ENCODE results near the gene CCDC170. TPM values are rescaled to one million over a fixed set of nuclear protein-coding genes. Genes with fewer than 3 reads are reported as not detected.
A peak's percentile ranks its signal among the peaks of the same experiment; 100 is the strongest.

The CCDC170 gene
- total and polyA plus RNA-seq, 9 of the 15 experiments (the other 6 are each of a cell fraction or from before 2014, with no cell fraction given): 0.01 to 0.18 (median 0.05) TPM; not detected in 6

DNA sequence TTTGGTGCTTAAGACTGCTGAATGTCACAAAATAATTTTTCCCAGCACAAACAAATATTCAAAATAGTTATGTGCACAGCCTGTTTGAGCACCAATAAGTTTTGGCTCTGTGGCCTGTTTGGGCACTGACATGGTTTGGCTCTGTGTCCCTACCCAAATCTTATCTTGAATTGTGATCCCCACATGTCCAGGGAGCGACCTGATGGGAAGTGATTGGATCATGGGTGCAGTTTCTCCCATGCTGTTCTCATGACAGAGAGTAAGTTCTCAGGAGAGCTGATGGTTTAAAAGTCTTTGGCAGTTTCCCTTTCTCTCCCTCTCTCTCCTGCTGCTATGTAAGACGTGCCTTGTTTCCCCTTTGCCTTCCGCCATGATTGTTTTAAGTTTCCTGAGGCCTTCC, 167.7 kb downstream of the CCDC170 start (continued):
- TF ChIP-seq CBX8 (IDR thresholded peaks at IDR 0.05; ENCODE audit: borderline replicate concordance, extremely low read depth, low read depth, low read length, poor library complexity, severe bottlenecking): no peak
- no peak for TF ChIP-seq TAF1 (IDR thresholded peaks at IDR 0.05; ENCODE audit: control insufficient read depth, extremely low read depth, insufficient read depth, low read length, severe bottlenecking)
- no peak for TF ChIP-seq RBM34 (IDR thresholded peaks at IDR 0.05; ENCODE audit: borderline replicate concordance, insufficient read depth, low read length)
- no peak for TF ChIP-seq RUNX1 (IDR thresholded peaks at IDR 0.05; ENCODE audit: low read depth)

DNA sequence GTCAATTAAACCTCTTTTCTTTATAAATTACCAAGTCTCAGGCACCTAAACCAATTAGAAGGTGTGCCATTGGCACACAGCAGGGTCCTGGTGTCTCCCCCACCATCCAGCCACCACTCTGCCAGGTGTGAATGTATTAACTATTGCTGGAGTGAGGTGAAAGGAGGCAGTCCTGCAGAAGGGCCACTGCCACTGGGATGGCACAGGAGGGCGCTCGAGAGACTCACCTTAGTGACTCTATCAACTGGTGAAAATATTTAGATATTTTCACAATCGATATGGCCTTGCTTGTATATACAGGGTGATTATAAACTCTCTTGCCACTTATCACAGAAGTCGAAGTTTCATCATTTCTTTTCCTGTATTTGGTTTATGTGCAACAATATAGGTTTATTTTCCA, 168.1 kb downstream of the CCDC170 start:
- in situ Hi-C loops (cut with MboI): no loop called here
- Histone ChIP-seq H3K9ac (ENCODE audit: insufficient read depth in 1 of 2, low read depth in 2 of 2, low read length in 2 of 2) (no peak overlapping the region), H3K27me3 (ENCODE audit: control insufficient read depth in 2 of 2, insufficient read depth in 2 of 2, low read length in 2 of 2) (no peaks in the 10 kb centered on the region), H3K4me3 (no peak overlapping the region), H3K4me1 (replicated peaks in 1 of 2; ENCODE audit: control insufficient read depth in 2 of 2, insufficient read depth in 2 of 2, low read length in 2 of 2) (no peaks in the 10 kb centered on the region), H4K20me1 (replicated peaks; ENCODE audit: control insufficient read depth, insufficient read depth, low read length) (no peaks in the 10 kb centered on the region), H3K9me1 (ENCODE audit: control insufficient read depth, insufficient read depth, low read length) (no peaks in the 10 kb centered on the region), H3K79me2 (ENCODE audit: control insufficient read depth, insufficient read depth, low read length) (no peaks in the 10 kb centered on the region), H2AFZ (ENCODE audit: low read depth, low read length) (no peak overlapping the region), H3K9me3 (replicated peaks; ENCODE audit: control insufficient read depth, insufficient read depth, low read depth, low read length) (no peaks in the 10 kb centered on the region), H3K36me3 (ENCODE audit: control insufficient read depth, insufficient read depth, low read length) (no peaks in the 10 kb centered on the region), H3K4me2 (ENCODE audit: insufficient read depth, low read length) (no peak overlapping the region), H3K27ac (ENCODE audit: extremely low read depth, low read depth, low read length) (no peak overlapping the region)
- ChIA-PET POLR2A (no interaction called here), CTCF (ENCODE audit: low intra/inter-chr PET ratio) (interaction anchor here (0.6 kb wide), 1 partner anchor 541 kb away, joined by 4 read pairs; no protein-coding TSS in a partner anchor)
- BruUV-seq (replicated peaks): no TSS peak
- DNase-seq (ENCODE audit: extremely low read depth in 1 of 4, low spot score in 3 of 4) (peak in 2 of 4 experiments; percentile 29 to 32), FAIRE-seq (peak; percentile 48), ATAC-seq (peak; percentile 91)
- 0% methylated on average over 4 of the region's 4 CpGs for WGBS (ENCODE audit: insufficient coverage, low coverage, missing lambda C conversion rate)
- intact Hi-C loops (cut with micrococcal nuclease): loop anchor here (5.0 kb wide), 1 partner anchor 605 kb away; no protein-coding TSS in a partner anchor
- TF ChIP-seq KDM1A (IDR thresholded peaks at IDR 0.05): no peak
- TF ChIP-seq ZNF707 (CRISPR knock-in tag; conservative IDR thresholded peaks at IDR 0.05): no peak
- TF ChIP-seq, protein P1, sequence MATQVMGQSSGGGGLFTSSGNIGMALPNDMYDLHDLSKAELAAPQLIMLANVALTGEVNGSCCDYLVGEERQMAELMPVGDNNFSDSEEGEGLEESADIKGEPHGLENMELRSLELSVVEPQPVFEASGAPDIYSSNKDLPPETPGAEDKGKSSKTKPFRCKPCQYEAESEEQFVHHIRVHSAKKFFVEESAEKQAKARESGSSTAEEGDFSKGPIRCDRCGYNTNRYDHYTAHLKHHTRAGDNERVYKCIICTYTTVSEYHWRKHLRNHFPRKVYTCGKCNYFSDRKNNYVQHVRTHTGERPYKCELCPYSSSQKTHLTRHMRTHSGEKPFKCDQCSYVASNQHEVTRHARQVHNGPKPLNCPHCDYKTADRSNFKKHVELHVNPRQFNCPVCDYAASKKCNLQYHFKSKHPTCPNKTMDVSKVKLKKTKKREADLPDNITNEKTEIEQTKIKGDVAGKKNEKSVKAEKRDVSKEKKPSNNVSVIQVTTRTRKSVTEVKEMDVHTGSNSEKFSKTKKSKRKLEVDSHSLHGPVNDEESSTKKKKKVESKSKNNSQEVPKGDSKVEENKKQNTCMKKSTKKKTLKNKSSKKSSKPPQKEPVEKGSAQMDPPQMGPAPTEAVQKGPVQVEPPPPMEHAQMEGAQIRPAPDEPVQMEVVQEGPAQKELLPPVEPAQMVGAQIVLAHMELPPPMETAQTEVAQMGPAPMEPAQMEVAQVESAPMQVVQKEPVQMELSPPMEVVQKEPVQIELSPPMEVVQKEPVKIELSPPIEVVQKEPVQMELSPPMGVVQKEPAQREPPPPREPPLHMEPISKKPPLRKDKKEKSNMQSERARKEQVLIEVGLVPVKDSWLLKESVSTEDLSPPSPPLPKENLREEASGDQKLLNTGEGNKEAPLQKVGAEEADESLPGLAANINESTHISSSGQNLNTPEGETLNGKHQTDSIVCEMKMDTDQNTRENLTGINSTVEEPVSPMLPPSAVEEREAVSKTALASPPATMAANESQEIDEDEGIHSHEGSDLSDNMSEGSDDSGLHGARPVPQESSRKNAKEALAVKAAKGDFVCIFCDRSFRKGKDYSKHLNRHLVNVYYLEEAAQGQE (IDR thresholded peaks at IDR 0.05; ENCODE audit: borderline replicate concordance): peak; percentile 7; the same call in 1 of the 2 replicates
- TF ChIP-seq, protein P1 (CRISPR knock-in tag; IDR thresholded peaks at IDR 0.05; ENCODE audit: low read depth): no peak
- TF ChIP-seq ZFX (CRISPR knock-in tag; IDR thresholded peaks at IDR 0.05): no peak
- TF ChIP-seq, protein P2, sequence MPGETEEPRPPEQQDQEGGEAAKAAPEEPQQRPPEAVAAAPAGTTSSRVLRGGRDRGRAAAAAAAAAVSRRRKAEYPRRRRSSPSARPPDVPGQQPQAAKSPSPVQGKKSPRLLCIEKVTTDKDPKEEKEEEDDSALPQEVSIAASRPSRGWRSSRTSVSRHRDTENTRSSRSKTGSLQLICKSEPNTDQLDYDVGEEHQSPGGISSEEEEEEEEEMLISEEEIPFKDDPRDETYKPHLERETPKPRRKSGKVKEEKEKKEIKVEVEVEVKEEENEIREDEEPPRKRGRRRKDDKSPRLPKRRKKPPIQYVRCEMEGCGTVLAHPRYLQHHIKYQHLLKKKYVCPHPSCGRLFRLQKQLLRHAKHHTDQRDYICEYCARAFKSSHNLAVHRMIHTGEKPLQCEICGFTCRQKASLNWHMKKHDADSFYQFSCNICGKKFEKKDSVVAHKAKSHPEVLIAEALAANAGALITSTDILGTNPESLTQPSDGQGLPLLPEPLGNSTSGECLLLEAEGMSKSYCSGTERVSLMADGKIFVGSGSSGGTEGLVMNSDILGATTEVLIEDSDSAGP (CRISPR knock-in tag; IDR thresholded peaks at IDR 0.05): no peak
- no peak for TF ChIP-seq PHTF2 (CRISPR knock-in tag; IDR thresholded peaks at IDR 0.05)
